Measurements from ENCODE around the gene PPFIBP2. TPM values are rescaled to one million over a fixed set of nuclear protein-coding genes. Genes with fewer than 3 reads are reported as not detected.

The PPFIBP2 gene
- polyA plus RNA-seq, 6 donors from 2014 or later: 3.7 to 13.3 (median 7.4) TPM

DNA sequence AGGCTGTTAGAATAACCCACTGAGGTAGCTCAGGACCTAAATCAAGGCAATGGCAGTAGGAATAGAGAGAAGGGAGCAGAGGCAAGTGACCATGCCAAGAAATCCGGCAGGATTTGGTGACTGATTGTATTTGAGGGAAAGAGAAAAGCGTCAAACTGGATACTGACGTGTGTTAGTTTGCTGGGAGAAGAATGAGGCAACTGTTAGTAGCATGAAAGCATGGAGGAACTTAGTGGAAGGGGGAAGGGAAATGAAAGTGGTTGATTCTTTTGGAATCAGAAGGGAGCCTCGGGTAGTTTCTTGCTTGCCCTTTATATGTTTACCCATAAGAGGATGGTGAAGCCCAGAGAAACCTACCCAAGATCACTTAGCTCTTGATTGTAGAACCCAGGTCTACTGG, 8.3 kb downstream of the PPFIBP2 start:
- Mint-ChIP-seq H3K9me3 (peaks cover 0 to 7% (median 0%) of the 10 kb centered on the region in 7 donors), H3K36me3 (no peaks in the 10 kb centered on the region), H3K4me3 (no peak overlapping the region), H3K27ac (no peak overlapping the region), H3K4me1 (peaks cover 15 to 52% (median 42%) of the 10 kb centered on the region in 3 donors), H3K27me3 (no peaks in the 10 kb centered on the region)
- ATAC-seq (ENCODE audit: low read depth in 2 of 2) (no peak), DNase-seq (no peak)

DNA sequence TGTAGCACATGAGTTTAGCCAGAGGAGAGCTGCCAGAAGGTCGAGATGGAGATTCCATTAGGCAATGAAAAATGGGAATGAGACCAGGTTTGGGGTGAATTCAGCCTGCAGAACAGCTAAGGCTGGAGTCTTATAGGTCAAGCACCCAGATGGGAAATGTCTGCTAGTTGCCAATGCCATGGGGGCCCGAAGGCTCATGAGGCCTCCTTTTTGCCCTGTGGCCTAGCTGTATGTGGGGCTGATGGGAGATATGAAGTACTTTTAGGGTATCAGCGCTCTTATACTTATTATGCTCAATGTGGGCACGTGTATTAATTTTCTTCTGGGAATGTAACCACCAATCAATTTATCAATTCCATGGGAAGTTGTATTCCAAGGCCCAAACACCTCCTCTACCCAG, 8.7 kb downstream of the PPFIBP2 start:
- Mint-ChIP-seq H3K27me3 (no peaks in the 10 kb centered on the region), H3K4me3 (peak overlapping the region in 1 of 8 donors; percentile 22), H3K4me1 (peaks cover 16 to 52% (median 41%) of the 10 kb centered on the region in 3 donors), H3K36me3 (no peaks in the 10 kb centered on the region), H3K27ac (peak overlapping the region in 2 of 6 donors; percentile 19 to 23), H3K9me3 (peaks cover 0 to 7% (median 0%) of the 10 kb centered on the region in 7 donors)
- ATAC-seq (ENCODE audit: low read depth in 2 of 2) (no peak), DNase-seq (no peak)

DNA sequence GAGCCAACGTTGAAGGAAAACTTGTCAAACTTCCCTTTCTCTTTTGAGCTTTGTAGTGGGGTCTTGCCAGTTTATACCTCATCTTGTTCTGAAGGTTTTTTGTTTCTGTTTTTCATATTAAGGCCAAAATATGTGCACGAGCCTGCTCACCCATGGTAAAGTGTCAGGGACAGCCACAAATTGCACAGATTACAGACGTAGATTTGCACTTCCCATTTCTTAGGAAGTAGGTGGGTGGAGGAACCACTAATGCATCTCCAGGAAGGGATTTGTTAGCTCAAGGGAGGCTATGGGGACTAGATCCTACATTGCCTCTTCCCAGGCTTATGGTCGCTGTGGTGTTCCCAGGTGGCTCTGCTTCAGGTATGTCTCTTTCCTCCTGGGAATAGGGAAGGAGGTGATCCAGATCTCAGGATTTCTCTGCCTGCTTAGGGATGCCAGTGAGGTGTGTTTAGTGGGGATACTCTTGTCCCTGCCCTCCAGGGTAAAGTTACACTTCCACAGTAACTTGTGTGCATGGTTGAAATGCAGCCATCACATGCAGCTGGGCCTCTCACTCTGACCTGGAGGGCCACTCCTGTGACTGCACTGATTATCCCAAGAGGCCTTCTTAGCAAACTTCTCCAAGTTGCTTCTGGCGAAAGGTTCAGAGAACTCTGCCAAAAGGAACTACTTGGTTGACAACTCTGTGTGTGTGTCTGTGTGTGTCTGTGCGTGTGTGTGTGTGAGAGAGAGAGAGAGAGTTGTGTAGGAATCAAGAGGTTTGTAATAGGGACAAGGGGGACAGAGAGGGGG, 9.8 kb downstream of the PPFIBP2 start:
- no peaks in the 10 kb centered on the region for H3K27me3 Mint-ChIP-seq
- peak overlapping the region in 2 of 8 donors; percentile 9 to 75 for H3K4me3 Mint-ChIP-seq
- peaks cover 21 to 53% (median 43%) of the 10 kb centered on the region in 3 donors for H3K4me1 Mint-ChIP-seq

DNA sequence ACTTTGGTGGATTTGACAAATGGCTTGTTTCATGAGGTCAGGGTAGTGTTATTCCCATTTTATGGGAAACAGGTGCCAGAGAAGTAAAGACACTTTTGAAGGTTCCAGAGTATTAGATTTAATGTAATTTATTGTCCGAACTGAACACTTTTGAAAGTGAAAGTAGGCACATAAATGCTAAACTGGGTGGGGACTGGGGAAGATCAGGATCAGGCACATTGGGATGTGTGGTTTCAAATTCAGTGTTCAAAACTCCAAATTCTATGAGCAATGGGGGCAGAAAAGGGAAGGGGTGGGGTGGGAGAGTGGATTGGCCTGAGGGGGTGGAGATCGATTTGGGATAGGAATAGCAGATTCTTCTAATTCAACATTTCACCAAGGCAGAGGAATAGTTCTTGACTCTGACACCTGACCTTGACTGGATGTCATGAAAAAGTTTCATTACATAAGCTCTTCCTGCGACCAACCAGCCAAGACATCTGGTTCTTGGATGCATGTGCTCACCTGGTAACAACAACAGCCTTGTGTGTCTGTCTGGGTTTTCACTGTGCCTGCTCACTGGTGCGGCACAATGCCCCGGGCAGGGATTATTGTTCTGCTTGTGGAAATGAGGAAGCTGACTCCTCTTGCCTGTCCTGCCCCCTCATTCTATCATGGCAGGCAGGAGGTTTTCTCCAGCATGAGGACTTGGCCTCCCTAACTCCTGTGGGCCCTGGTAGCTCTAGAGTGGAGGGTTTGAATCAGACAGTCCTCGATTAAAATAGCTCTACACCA, 10.8 kb downstream of the PPFIBP2 start:
- Mint-ChIP-seq H3K27me3 (no peaks in the 10 kb centered on the region), H3K4me3 (peak overlapping the region in 2 of 8 donors; percentile 23 to 32), H3K27ac (peak overlapping the region in 5 of 6 donors; percentile 15 to 96 (median 89)), H3K9me3 (no peaks in the 10 kb centered on the region), H3K4me1 (peaks cover 24 to 48% (median 37%) of the 10 kb centered on the region in 3 donors), H3K36me3 (no peaks in the 10 kb centered on the region)
- peak; percentile 48 to 64 for ATAC-seq (ENCODE audit: low read depth in 2 of 2)
- peak; percentile 57 for DNase-seq

More for the DNA sequence above, 9.8 kb downstream of the PPFIBP2 start:
- Mint-ChIP-seq H3K36me3 (no peaks in the 10 kb centered on the region), H3K9me3 (peaks cover 0 to 5% (median 0%) of the 10 kb centered on the region in 7 donors), H3K27ac (peak overlapping the region in 5 of 6 donors; percentile 64 to 89 (median 70))
- DNase-seq (no peak), ATAC-seq (ENCODE audit: low read depth in 2 of 2) (no peak)

DNA sequence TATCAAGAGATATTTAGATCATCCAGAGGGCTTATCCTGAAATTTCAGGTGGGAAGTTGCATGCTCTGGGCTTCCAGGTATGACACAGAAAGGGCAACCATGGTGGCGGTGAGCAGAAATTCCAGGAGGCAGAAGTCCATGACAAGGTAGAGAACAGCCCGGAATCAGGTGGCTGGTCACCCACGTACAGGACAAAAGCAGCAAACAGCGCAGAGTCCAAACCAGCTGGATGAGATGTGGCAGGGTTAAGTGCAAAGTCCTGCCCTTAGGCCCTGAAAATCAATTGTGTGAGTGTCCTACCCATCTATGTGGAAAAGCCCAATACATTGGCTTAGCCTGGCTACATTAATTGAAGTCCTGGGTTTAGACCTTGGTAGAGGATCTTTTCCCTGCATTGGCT, 11.6 kb downstream of the PPFIBP2 start:
- peak overlapping the region in 2 of 6 donors; percentile 29 to 91 for H3K27ac Mint-ChIP-seq
- no peak for ATAC-seq (ENCODE audit: low read depth in 2 of 2)
- no peaks in the 10 kb centered on the region for H3K9me3 Mint-ChIP-seq
- no peaks in the 10 kb centered on the region for H3K36me3 Mint-ChIP-seq
- no peak overlapping the region for H3K4me3 Mint-ChIP-seq
- peaks cover 30 to 49% (median 37%) of the 10 kb centered on the region in 3 donors for H3K4me1 Mint-ChIP-seq
- no peaks in the 10 kb centered on the region for H3K27me3 Mint-ChIP-seq
- DNase-seq: no peak

DNA sequence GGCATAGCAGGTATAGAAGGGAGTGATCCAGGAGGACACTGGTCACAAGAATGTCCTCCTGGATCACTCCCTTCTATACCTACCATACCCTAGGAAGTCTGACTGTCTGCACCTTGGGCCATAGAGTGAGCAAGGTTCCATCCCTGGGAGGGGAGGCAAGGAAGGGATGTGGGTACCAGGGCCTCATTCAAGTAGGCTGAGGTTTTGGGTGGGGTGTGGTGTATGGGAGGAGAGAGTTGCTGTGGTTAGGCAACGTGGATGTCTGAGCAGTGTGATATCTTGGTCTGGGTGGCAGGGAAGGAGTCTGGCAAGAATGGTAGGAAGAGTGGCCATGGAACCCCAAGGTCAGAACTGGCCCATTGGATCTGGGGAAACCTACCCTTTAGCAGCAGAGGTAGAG, 13.2 kb downstream of the PPFIBP2 start:
- H3K9me3 Mint-ChIP-seq: no peaks in the 10 kb centered on the region
- H3K4me3 Mint-ChIP-seq: peak overlapping the region in 2 of 8 donors; percentile 27 to 52
- no peaks in the 10 kb centered on the region for H3K27me3 Mint-ChIP-seq
- H3K4me1 Mint-ChIP-seq: peaks cover 42 to 57% (median 48%) of the 10 kb centered on the region in 3 donors
- peak overlapping the region in 5 of 6 donors; percentile 7 to 96 (median 93) for H3K27ac Mint-ChIP-seq
- H3K36me3 Mint-ChIP-seq: no peaks in the 10 kb centered on the region
- DNase-seq (no peak), ATAC-seq (ENCODE audit: low read depth in 2 of 2) (no peak)

DNA sequence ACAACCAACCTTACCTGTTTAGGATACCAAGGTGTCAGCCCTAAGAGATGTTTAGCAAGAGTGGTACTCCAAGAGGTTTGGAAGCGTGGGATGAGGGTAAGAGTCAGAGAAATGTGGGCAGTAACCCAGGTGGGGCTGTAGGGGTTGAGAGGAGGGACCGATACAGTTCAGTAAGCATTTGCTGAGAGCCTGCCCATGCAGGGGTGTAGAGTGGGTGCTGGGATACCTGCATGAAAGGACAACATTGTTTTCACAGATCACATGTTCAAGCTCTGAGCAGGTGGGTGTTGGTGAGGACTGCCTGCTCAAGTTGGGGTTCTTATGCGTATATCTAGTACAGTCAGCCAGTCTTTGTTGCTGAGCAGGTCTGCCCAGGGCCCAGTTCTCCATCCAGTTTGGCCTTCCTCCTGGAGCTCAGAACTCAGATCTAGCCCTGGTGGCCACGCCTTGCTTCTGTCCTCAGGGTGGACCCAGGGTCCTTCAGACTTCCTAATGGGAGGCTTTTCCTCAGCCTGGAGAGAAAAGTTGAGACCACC, 14.8 kb downstream of the PPFIBP2 start:
- Mint-ChIP-seq H3K27me3 (no peaks in the 10 kb centered on the region), H3K9me3 (no peaks in the 10 kb centered on the region), H3K36me3 (no peaks in the 10 kb centered on the region), H3K4me1 (peaks cover 50 to 63% (median 58%) of the 10 kb centered on the region in 3 donors), H3K4me3 (no peak overlapping the region), H3K27ac (peak overlapping the region in 2 of 6 donors; percentile 7 to 75)
- DNase-seq (no peak), ATAC-seq (ENCODE audit: low read depth in 2 of 2) (no peak)

DNA sequence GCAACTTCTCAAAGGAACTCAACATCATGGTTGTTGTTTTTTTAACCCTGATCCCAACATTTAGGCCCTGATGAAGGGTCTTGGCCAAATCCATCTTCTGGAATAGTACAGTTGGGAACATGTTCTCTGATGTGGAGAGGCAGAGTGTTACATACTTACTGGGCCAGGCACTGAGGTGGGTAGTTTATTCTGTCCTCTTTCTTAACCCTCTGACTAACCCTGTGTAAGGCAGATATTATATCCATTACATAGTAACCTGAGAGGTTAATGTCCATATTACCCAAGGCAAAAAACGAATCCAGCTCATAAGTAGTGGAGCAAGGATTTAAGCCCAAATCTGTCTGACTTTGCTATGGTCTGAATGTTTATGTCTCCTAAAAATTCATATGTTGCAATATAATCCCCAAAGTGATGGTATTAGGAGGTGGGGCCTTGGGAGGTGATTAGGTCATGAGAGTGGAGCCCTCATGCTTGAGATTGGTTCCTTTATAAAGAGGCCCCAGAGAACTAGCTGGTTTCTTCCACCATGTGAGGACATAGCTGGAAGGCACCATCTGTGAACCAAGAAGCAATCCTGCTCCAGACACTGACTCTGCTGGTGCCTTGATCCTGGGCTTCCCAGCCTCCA, 16.3 kb downstream of the PPFIBP2 start:
- H3K27me3 Mint-ChIP-seq: no peaks in the 10 kb centered on the region
- ATAC-seq (ENCODE audit: low read depth in 2 of 2): no peak
- peak overlapping the region in 1 of 6 donors; percentile 84 for H3K27ac Mint-ChIP-seq
- H3K4me3 Mint-ChIP-seq: no peak overlapping the region
- no peaks in the 10 kb centered on the region for H3K9me3 Mint-ChIP-seq
- H3K36me3 Mint-ChIP-seq: no peaks in the 10 kb centered on the region
- no peak for DNase-seq
- H3K4me1 Mint-ChIP-seq: peaks cover 51 to 73% (median 63%) of the 10 kb centered on the region in 3 donors

DNA sequence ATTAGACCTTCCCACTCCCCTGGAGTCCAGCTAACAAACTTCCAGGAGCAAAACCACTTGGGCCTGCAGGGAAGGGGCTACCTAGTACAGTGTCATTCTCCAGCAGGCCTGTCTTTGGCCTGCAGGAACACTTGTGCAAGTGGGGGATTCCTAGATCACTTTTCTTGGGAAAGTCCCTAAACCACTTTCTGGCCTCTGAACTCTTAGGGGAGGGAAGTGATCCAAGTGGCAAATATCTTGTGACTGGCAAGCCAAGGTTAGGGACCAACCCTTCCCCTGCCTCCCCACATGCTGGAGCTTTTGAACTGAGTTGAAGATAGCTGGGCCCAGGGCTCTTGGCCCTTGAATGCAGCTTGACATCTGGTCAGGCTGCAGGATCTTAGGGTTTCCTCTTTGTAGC, 17.2 kb downstream of the PPFIBP2 start:
- Mint-ChIP-seq H3K4me3 (no peak overlapping the region), H3K36me3 (peaks cover 0 to under 1% of the 10 kb centered on the region in 2 donors), H3K27ac (peak overlapping the region in 3 of 6 donors; percentile 18 to 86 (median 84)), H3K4me1 (peaks cover 57 to 82% (median 65%) of the 10 kb centered on the region in 3 donors), H3K27me3 (peaks cover 0 to 3% (median under 1%) of the 10 kb centered on the region in 3 donors), H3K9me3 (no peaks in the 10 kb centered on the region)
- ATAC-seq (ENCODE audit: low read depth in 2 of 2) (peak; percentile 49 to 55), DNase-seq (no peak)

DNA sequence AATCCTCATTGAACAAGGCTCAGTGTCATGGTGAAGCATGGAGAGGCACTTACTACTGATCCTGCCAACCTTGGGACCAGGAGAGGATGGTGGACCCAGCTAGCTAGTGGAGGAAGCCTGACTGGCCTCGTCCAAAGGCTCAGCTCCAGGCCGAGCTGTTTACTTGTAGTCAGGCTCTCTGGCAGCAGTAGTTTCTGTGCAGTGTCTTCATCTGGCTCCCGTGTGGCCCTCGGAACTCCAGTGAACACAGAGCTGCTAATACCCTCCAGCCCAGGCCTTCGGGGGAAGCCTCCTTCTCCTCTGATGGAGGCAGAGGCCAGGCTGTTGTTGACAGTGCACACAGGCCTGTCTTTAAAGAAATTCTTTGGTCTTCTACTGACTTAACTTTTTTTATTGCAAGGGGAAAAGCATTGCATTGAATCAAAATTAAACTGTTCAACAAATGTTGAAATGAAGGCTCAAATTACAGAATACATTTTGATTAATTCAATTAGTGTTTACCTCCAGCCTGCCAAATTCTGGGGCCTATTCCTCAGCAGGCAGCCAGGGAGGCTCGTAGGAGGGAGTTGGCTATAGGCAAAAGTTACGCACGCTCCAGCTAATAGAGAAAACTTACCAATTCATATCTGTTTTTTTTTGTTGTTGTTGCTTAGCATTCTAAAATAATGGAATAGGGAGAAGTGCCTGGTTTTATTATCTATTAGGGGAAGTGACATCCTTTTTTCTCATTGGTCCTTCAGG, 18.8 kb downstream of the PPFIBP2 start:
- no peak for ATAC-seq (ENCODE audit: low read depth in 2 of 2)
- peaks cover 0 to 11% (median 9%) of the 10 kb centered on the region in 3 donors for H3K27me3 Mint-ChIP-seq
- peaks cover 0 to 10% of the 10 kb centered on the region in 2 donors for H3K36me3 Mint-ChIP-seq
- peaks cover 59 to 85% (median 61%) of the 10 kb centered on the region in 3 donors for H3K4me1 Mint-ChIP-seq
- H3K9me3 Mint-ChIP-seq: no peaks in the 10 kb centered on the region
- DNase-seq: no peak
- H3K4me3 Mint-ChIP-seq: peak overlapping the region in 1 of 8 donors; percentile 31
- H3K27ac Mint-ChIP-seq: peak overlapping the region in 2 of 6 donors; percentile 43 to 80

DNA sequence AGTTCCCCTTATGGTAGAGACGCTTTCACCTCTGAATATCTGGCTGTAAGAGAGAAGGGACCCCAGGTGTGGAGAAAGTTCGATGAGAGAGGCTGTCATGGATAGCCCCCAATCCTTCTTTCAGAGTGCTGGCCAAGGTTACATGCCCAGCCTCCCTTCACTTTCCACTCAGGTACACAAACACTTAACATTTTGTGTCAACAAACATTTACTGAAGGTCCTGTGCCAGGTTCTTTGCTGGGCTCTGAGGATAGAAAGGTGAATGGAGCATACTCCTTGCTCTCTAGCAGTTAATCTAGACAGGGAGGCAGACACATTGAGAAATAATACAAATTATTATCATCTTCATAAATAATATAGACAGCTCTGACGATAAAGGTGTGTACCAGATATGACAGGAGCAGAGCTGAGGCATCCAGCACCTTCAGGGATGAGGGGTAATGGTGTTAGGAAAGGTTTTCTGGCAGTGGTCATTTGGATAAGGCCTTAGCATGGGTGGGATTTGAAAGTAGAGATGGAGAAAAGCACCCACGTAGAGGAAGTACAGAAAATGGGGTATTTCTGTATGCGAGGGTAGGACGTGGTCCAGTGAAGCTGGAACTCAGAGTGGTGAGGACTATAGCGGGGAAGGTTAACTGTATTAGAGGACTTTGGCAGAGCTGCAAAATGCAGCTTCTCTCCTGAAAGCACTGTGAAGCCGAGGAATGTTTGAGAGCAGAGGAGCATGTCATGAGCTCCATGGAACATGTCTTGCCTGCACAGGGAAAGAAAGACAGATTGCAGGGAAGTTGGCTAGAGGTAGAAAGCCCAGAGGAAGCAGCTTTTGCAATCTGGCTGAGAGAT, 19.6 kb downstream of the PPFIBP2 start:
- peaks cover 0 to 11% (median 9%) of the 10 kb centered on the region in 3 donors for H3K27me3 Mint-ChIP-seq
- peaks cover 0 to 10% of the 10 kb centered on the region in 2 donors for H3K36me3 Mint-ChIP-seq
- ATAC-seq (ENCODE audit: low read depth in 2 of 2) (peak; percentile 79 to 82), DNase-seq (no peak)
- H3K27ac Mint-ChIP-seq: peak overlapping the region; percentile 3 to 80 (median 46)
- peak overlapping the region in 7 of 8 donors; percentile 6 to 83 (median 53) for H3K4me3 Mint-ChIP-seq
- H3K4me1 Mint-ChIP-seq: peaks cover 56 to 81% (median 57%) of the 10 kb centered on the region in 3 donors
- no peaks in the 10 kb centered on the region for H3K9me3 Mint-ChIP-seq

DNA sequence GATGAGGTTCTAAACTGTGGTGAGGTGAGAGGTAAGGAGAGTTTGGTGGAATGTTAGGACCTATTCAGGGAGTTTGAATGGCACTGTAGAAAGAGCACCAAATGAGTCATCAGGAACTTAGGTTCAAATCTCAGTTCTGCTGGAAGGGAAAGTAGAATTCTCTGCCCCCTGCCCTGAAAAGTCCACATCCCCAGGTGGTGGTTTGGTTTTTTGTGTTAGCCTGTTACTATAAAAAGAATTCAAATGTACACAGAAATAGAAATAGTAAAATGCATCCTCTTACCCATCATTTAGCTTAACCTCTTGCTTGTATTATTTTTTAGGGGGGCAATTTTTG, 20.2 kb downstream of the PPFIBP2 start:
- Mint-ChIP-seq H3K27ac (peak overlapping the region in 5 of 6 donors; percentile 3 to 80 (median 49)), H3K4me1 (peaks cover 54 to 77% (median 54%) of the 10 kb centered on the region in 3 donors), H3K36me3 (peaks cover 0 to 10% of the 10 kb centered on the region in 2 donors)

More for the DNA sequence above, 20.2 kb downstream of the PPFIBP2 start:
- ATAC-seq (ENCODE audit: low read depth in 2 of 2) (no peak), DNase-seq (no peak)
- Mint-ChIP-seq H3K4me3 (peak overlapping the region in 7 of 8 donors; percentile 3 to 83 (median 53)), H3K27me3 (peaks cover 0 to 11% (median 9%) of the 10 kb centered on the region in 3 donors), H3K9me3 (no peaks in the 10 kb centered on the region)

Data from naive B cell (primary cell).